PC-9 (cell line): ENCODE measurements around the gene CAMTA1. TPM values are rescaled to one million over a fixed set of nuclear protein-coding genes. Genes with fewer than 3 reads are reported as not detected.

Source experiments
- BruUV-seq: library from RNA; stranded (reverse); fragments of 400-500 nt; replicated peaks from 2 replicates; lab custom pipeline; 2021; lab: Mats Ljungman, UMichigan
- CTCF ChIA-PET: fragments of 300-600 bp; sonication (Branson Sonifier 250); formaldehyde crosslinking; loops from one replicate; lab custom pipeline; 2022; ENCODE audit warnings: antibody characterized with exemption; lab: Charles Lee
- POLR2A ChIA-PET: fragments of 300-600 bp; sonication (Branson Sonifier 250); formaldehyde crosslinking; loops from one replicate; lab custom pipeline; 2022; ENCODE audit warnings: antibody characterized with exemption; ENCODE audit not compliant: unreplicated experiment; lab: Charles Lee
- DNase-seq, 2 experiments: peaks; one replicate each; pipeline versions ENCODE4 v3.0.0 to v3.0.0-alpha.2; 2015 to 2022; ENCODE audit warnings: mixed read lengths in 1 of 2
- H2AFZ ChIP-seq: fragments of 200-600 bp; sonication (generic); 2 replicates; pipeline ENCODE4 v1.8.1; 2017; ENCODE audit warnings: antibody characterized with exemption
- H3F3A ChIP-seq: fragments of 200-600 bp; sonication (generic); 2 replicates; pipeline ENCODE4 v1.8.1; 2017; ENCODE audit warnings: antibody characterized with exemption, mild to moderate bottlenecking, low read depth; ENCODE audit not compliant: insufficient read depth
- H3K27ac ChIP-seq: fragments of 200-600 bp; sonication (generic); 2 replicates; pipeline ENCODE4 v1.6.1; 2016; ENCODE audit warnings: mixed run types
- H3K27me3 ChIP-seq: fragments of 200-600 bp; sonication (generic); 2 replicates; pipeline ENCODE4 v1.6.1; 2016; ENCODE audit warnings: low read depth, mixed run types; ENCODE audit not compliant: insufficient read depth
- H3K36me3 ChIP-seq: fragments of 200-600 bp; sonication (generic); 2 replicates; pipeline ENCODE4 v1.6.1; 2016; ENCODE audit warnings: low read depth, mixed run types
- H3K4me1 ChIP-seq: fragments of 200-600 bp; sonication (generic); replicated peaks from 2 replicates; pipeline ENCODE4 v1.6.1; 2016; ENCODE audit warnings: mixed run types; ENCODE audit not compliant: insufficient read depth
- H3K4me2 ChIP-seq: fragments of 200-600 bp; sonication (generic); 2 replicates; pipeline ENCODE4 v1.6.1; 2017; ENCODE audit warnings: mixed run types
- H3K4me3 ChIP-seq: fragments of 200-600 bp; sonication (generic); 2 replicates; pipeline ENCODE4 v1.6.1; 2016; ENCODE audit warnings: mixed run types
- H3K79me2 ChIP-seq: fragments of 200-600 bp; sonication (generic); 2 replicates; pipeline ENCODE4 v1.6.1; 2017; ENCODE audit warnings: low read depth, mixed run types
- H3K9me2 ChIP-seq: fragments of 200-600 bp; sonication (generic); 2 replicates; pipeline ENCODE4 v1.8.1; 2017; ENCODE audit warnings: mild to moderate bottlenecking; ENCODE audit not compliant: insufficient read depth
- H3K9me3 ChIP-seq: fragments of 200-600 bp; sonication (generic); 2 replicates; pipeline ENCODE4 v1.8.1; 2016; ENCODE audit warnings: low read depth; ENCODE audit not compliant: insufficient read depth
- H4K20me1 ChIP-seq: fragments of 200-600 bp; sonication (generic); 2 replicates; pipeline ENCODE4 v1.8.1; 2017; ENCODE audit not compliant: insufficient read depth
- EZH2 ChIP-seq: fragments of 200-600 bp; sonication (generic); IDR thresholded peaks from 2 replicates; pipeline ENCODE4 v1.8.0; 2017; ENCODE audit warnings: antibody characterized with exemption, low read depth
- intact Hi-C: fragments of 100-400 bp; cut with micrococcal nuclease; formaldehyde crosslinking; loops from one replicate; pipeline ENCODE4 v1.10.0; 2022; ENCODE audit not compliant: unreplicated experiment
- total RNA-seq: library from RNA; stranded (reverse); gene quantifications from 2 replicates; pipeline ENCODE4 v1.2.3, GENCODE V29; 2021
- TF ChIP-seq, protein P1 (sequence below): fragments of 200-600 bp; sonication (generic); conservative IDR thresholded peaks from 2 replicates; pipeline ENCODE4 v1.6.1; 2017; ENCODE audit warnings: mixed run types, antibody characterized with exemption, mild to moderate bottlenecking, moderate library complexity

Gene CAMTA1
- total RNA-seq, 1 experiment from 2014 or later: 72.3 TPM

DNA sequence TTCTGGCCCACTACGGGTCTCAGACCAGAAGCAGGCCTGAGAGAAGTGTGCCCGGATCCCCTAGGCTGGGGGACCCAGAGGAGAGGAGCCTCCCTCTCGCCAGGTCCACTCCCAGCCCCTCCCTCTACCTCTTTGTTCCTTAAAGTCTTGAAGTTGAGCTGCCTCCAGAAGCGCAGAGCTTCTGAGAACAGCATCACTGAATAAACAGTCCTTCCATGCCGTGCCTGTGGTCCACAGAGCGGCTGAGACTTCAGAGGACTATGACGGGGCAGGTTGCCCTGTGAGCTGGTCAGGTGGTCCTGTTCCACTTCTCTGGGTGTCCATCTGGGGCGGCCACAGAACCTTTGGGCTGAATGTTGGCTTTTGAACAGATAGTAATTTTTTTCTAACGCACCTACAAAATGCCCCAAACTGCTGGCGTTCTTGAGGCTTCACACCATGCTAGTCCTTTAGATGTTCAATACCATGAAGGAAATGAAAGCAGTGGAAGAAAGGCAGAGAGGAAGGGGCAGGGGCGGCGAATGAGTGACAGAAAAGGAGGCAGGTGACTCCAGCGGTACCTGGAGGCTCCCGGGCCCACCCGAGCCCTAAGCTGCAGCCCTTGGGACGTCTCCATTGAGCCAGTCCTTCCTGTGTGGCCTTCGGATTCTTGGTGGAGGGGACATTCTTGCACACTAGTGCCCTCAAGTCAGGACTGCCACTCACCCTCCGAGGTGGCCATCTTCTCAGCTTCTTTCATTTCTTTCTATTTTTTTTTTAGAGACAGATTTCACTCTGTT, 746.5 kb downstream of the CAMTA1 start:
- CTCF ChIA-PET: no interaction called here
- no peak overlapping the region for H3K4me3 ChIP-seq
- intact Hi-C loops: no loop called here
- H4K20me1 ChIP-seq: no peaks in the 10 kb centered on the region
- no peaks in the 10 kb centered on the region for H3K36me3 ChIP-seq
- no peaks in the 10 kb centered on the region for H3K9me3 ChIP-seq
- POLR2A ChIA-PET: interaction anchor here (0.7 kb wide), 1 partner anchor 1127 kb away, joined by 3 read pairs; no protein-coding TSS in a partner anchor
- TF ChIP-seq, protein P1, sequence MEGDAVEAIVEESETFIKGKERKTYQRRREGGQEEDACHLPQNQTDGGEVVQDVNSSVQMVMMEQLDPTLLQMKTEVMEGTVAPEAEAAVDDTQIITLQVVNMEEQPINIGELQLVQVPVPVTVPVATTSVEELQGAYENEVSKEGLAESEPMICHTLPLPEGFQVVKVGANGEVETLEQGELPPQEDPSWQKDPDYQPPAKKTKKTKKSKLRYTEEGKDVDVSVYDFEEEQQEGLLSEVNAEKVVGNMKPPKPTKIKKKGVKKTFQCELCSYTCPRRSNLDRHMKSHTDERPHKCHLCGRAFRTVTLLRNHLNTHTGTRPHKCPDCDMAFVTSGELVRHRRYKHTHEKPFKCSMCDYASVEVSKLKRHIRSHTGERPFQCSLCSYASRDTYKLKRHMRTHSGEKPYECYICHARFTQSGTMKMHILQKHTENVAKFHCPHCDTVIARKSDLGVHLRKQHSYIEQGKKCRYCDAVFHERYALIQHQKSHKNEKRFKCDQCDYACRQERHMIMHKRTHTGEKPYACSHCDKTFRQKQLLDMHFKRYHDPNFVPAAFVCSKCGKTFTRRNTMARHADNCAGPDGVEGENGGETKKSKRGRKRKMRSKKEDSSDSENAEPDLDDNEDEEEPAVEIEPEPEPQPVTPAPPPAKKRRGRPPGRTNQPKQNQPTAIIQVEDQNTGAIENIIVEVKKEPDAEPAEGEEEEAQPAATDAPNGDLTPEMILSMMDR: no peak
- no peak for TF ChIP-seq EZH2
- H3F3A ChIP-seq: no peaks in the 10 kb centered on the region
- no peak for DNase-seq
- no peaks in the 10 kb centered on the region for H3K9me2 ChIP-seq
- H2AFZ ChIP-seq: no peak overlapping the region
- H3K27me3 ChIP-seq: peaks cover 65% of the 10 kb centered on the region
- no TSS peak for BruUV-seq
- H3K4me1 ChIP-seq: no peaks in the 10 kb centered on the region
- H3K79me2 ChIP-seq: no peaks in the 10 kb centered on the region
- no peak overlapping the region for H3K4me2 ChIP-seq
- H3K27ac ChIP-seq: no peak overlapping the region

DNA sequence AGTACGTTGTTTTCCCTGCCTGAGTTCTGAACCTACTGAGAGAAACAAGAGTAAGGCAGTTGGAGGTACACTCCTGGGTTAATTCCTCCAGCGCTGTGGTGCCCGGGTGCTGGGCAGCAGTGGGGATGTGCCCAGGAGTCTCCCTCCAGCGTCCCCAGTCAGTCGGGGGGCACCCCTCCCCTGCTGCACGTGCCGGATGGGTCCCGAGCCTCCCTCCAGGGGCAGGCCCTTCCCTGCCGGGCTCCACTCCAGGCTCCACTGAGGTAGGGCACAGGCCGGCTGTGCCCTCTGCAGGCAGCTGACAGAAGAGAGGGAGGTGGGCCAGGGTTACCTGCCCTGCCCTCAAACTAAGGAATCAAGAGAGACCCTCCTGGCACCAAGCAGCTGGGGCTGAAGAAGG, 747.8 kb downstream of the CAMTA1 start:
- no peak overlapping the region for H3K27ac ChIP-seq
- no peak overlapping the region for H3K4me2 ChIP-seq
- no peaks in the 10 kb centered on the region for H3K36me3 ChIP-seq
- H2AFZ ChIP-seq: no peak overlapping the region
- no peaks in the 10 kb centered on the region for H3K4me1 ChIP-seq
- H3K4me3 ChIP-seq: no peak overlapping the region
- CTCF ChIA-PET: no interaction called here
- DNase-seq: no peak
- H3F3A ChIP-seq: no peaks in the 10 kb centered on the region
- POLR2A ChIA-PET: no interaction called here
- H3K27me3 ChIP-seq: peaks cover 72% of the 10 kb centered on the region
- no peaks in the 10 kb centered on the region for H3K9me3 ChIP-seq
- no TSS peak for BruUV-seq
- TF ChIP-seq EZH2: no peak
- intact Hi-C loops: no loop called here
- H3K9me2 ChIP-seq: no peaks in the 10 kb centered on the region
- H3K79me2 ChIP-seq: no peaks in the 10 kb centered on the region
- no peaks in the 10 kb centered on the region for H4K20me1 ChIP-seq

DNA sequence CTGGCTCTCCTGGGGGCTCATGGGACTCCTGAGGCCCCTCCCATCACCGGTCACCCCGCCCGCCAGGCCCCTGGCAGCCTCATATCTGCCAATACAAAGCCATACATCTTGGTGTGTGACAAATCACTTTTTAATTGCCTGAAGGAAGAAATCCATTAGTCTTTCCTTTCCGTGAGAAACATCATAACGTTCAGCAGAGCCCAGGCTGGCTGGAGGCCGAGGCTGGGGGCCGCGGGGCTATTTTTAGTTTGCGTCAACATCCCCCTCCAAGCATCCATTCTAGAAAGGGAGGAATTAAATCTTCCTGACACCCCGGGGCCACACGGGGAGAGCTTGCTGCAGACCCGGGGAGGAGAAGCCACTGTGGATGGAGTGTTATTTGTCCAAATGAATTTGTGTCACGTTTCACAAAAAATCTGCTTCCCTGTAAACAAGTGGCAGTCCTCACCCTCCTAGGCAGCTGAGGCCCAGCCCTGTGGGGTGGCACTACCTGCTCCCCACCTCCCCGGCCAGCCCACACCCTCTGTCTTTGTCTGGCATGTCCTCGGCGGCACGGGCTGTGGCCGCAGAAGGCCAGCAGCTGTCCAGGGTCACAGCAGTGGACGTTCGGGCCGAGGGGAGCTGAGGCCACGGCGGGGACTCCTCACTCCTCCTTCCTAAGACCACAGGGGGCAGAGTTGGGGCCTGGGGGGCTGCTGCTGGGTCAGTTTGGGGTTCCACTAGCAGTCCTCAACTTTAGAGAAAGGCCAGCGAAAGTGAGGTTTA, 749.0 kb downstream of the CAMTA1 start:
- no peak for DNase-seq
- H3K36me3 ChIP-seq: no peaks in the 10 kb centered on the region
- no peaks in the 10 kb centered on the region for H3F3A ChIP-seq
- no peak overlapping the region for H2AFZ ChIP-seq
- H4K20me1 ChIP-seq: no peaks in the 10 kb centered on the region
- no peaks in the 10 kb centered on the region for H3K79me2 ChIP-seq
- no peaks in the 10 kb centered on the region for H3K4me1 ChIP-seq
- H3K27me3 ChIP-seq: peaks cover 73% of the 10 kb centered on the region
- no peak overlapping the region for H3K4me3 ChIP-seq
- no peaks in the 10 kb centered on the region for H3K9me3 ChIP-seq
- BruUV-seq: no TSS peak
- ChIA-PET POLR2A (no interaction called here), CTCF (interaction anchor here (0.7 kb wide), 1 partner anchor 200 kb away, joined by 4 read pairs; no protein-coding TSS in a partner anchor)
- intact Hi-C loops: no loop called here
- no peak overlapping the region for H3K27ac ChIP-seq
- TF ChIP-seq, protein P1: no peak
- no peak for TF ChIP-seq EZH2
- no peak overlapping the region for H3K4me2 ChIP-seq
- H3K9me2 ChIP-seq: no peaks in the 10 kb centered on the region
